NB4 (cell line): ENCODE data around the gene STK24.

Source experiments
- MAX ChIP-seq: IDR thresholded peaks from 2 replicates; pipeline ENCODE4 v1.6.1; 2011; ENCODE audit warnings: low read depth, low read length
- POLR2A ChIP-seq: IDR thresholded peaks from 2 replicates; pipeline ENCODE4 v1.6.1; 2011; ENCODE audit warnings: mild to moderate bottlenecking; ENCODE audit not compliant: insufficient read length; ENCODE audit errors: extremely low read depth
- TF ChIP-seq, protein P1 (sequence below): IDR thresholded peaks from one replicate; pipeline ENCODE4 v1.5.1; 2012; ENCODE audit warnings: low read depth, low read length

DNA sequence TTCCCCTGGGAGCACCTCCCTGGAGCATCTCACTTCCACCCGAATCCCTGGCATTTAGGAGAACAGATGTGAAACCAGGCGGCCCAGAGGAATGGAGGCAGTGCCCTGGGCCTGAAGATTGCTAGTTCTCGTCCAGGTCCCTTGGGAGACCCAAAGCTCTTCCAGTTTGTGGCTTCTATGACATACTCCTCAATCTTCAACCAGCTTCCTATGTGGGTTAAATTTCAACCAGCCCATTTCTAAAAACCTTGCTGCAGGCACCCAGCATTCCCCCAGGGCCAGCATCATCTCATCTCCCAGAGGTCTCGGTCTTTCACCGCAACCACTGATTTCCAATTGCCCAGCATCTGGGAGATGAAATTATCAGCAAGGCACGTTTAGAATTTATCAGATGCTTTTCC is 46.0 kb upstream of the STK24 start:
- no peak for TF ChIP-seq POLR2A
- TF ChIP-seq, protein P1, sequence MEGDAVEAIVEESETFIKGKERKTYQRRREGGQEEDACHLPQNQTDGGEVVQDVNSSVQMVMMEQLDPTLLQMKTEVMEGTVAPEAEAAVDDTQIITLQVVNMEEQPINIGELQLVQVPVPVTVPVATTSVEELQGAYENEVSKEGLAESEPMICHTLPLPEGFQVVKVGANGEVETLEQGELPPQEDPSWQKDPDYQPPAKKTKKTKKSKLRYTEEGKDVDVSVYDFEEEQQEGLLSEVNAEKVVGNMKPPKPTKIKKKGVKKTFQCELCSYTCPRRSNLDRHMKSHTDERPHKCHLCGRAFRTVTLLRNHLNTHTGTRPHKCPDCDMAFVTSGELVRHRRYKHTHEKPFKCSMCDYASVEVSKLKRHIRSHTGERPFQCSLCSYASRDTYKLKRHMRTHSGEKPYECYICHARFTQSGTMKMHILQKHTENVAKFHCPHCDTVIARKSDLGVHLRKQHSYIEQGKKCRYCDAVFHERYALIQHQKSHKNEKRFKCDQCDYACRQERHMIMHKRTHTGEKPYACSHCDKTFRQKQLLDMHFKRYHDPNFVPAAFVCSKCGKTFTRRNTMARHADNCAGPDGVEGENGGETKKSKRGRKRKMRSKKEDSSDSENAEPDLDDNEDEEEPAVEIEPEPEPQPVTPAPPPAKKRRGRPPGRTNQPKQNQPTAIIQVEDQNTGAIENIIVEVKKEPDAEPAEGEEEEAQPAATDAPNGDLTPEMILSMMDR, result no peak
- TF ChIP-seq MAX, result no peak
